WTC11 (cell line): ENCODE results near the gene KCNIP1. TPM values are rescaled to one million over a fixed set of nuclear protein-coding genes. Genes with fewer than 3 reads are reported as not detected.

ENCODE experiments used
- ATAC-seq: fragments of 200-7000 bp; cut with Tn5 transposase; 2 replicates; pipeline ENCODE4 v1.10.0; 2021; ENCODE audit warnings: mild to moderate bottlenecking, moderate library complexity
- CTCF ChIA-PET: fragments of 300-600 bp; sonication (Branson Sonifier 250); formaldehyde crosslinking; loops from one replicate; lab custom pipeline; 2021; ENCODE audit warnings: antibody characterized with exemption; lab: Charles Lee
- POLR2A ChIA-PET: fragments of 350-600 bp; sonication (Branson Sonifier 250); formaldehyde crosslinking; loops from one replicate; lab custom pipeline; 2021; ENCODE audit warnings: antibody characterized with exemption; lab: Charles Lee
- DNase-seq: peaks from one replicate; pipeline ENCODE4 v3.0.0; 2021; ENCODE audit warnings: low spot score
- H3K27ac Mint-ChIP-seq: 2 replicates; pipeline ENCODE4 v1.8.0; 2021; ENCODE audit warnings: mixed read lengths
- H3K27me3 Mint-ChIP-seq: 2 replicates; pipeline ENCODE4 v1.8.0; 2021; ENCODE audit warnings: low read depth, mild to moderate bottlenecking, moderate library complexity, mixed read lengths
- H3K36me3 Mint-ChIP-seq: 2 replicates; pipeline ENCODE4 v1.8.0; 2021; ENCODE audit warnings: mixed read lengths
- H3K4me1 Mint-ChIP-seq: 2 replicates; pipeline ENCODE4 v1.8.0; 2022; ENCODE audit warnings: mixed read lengths
- H3K4me3 Mint-ChIP-seq: 2 replicates; pipeline ENCODE4 v1.8.0; 2021; ENCODE audit warnings: mild to moderate bottlenecking, moderate library complexity, mixed read lengths
- H3K9me3 Mint-ChIP-seq: 2 replicates; pipeline ENCODE4 v1.8.0; 2021; ENCODE audit warnings: mixed read lengths
- AR ChIP-seq: fragments of 250-450 bp; sonication (Bioruptor Pico); IDR thresholded peaks from 2 replicates; pipeline ENCODE4 v1.9.0; 2021; ENCODE audit warnings: mild to moderate bottlenecking
- ATF3 ChIP-seq: sonication (generic); formaldehyde crosslinking; conservative IDR thresholded peaks from 2 replicates; pipeline ENCODE4 v1.8.1; 2022; ENCODE audit warnings: mild to moderate bottlenecking, missing genetic modification reagents
- CREB1 ChIP-seq: sonication (generic); formaldehyde crosslinking; IDR thresholded peaks from 2 replicates; pipeline ENCODE4 v1.8.0; 2023; ENCODE audit warnings: mild to moderate bottlenecking, missing genetic modification reagents
- E2F4 ChIP-seq: sonication (generic); formaldehyde crosslinking; IDR thresholded peaks from 2 replicates; pipeline ENCODE4 v1.8.1; 2022; ENCODE audit warnings: low read depth, mild to moderate bottlenecking, moderate library complexity, missing genetic modification reagents, borderline replicate concordance
- EMX1 ChIP-seq: fragments of 250-450 bp; sonication (Bioruptor Pico); IDR thresholded peaks from 2 replicates; pipeline ENCODE4 v1.8.0; 2021; ENCODE audit warnings: mild to moderate bottlenecking
- ERG ChIP-seq: fragments of 250-450 bp; sonication (Bioruptor Pico); IDR thresholded peaks from 2 replicates; pipeline ENCODE4 v1.8.0; 2021; ENCODE audit warnings: mild to moderate bottlenecking
- ETV6 ChIP-seq: sonication (generic); formaldehyde crosslinking; IDR thresholded peaks from 2 replicates; pipeline ENCODE4 v1.8.1; 2022; ENCODE audit warnings: mild to moderate bottlenecking, missing genetic modification reagents
- HMGXB4 ChIP-seq: sonication (generic); formaldehyde crosslinking; IDR thresholded peaks from 2 replicates; pipeline ENCODE4 v1.8.1; 2023; ENCODE audit warnings: mild to moderate bottlenecking, moderate library complexity, missing genetic modification reagents
- MLX ChIP-seq: sonication (generic); formaldehyde crosslinking; IDR thresholded peaks from 2 replicates; pipeline ENCODE4 v1.8.1; 2023; ENCODE audit warnings: mild to moderate bottlenecking, missing genetic modification reagents, moderate library complexity
- MXD4 ChIP-seq: fragments of 250-450 bp; sonication (Bioruptor Pico); IDR thresholded peaks from 2 replicates; pipeline ENCODE4 v1.8.0; 2021; ENCODE audit warnings: mild to moderate bottlenecking, moderate library complexity, borderline replicate concordance
- NFE2L1 ChIP-seq: sonication (generic); formaldehyde crosslinking; IDR thresholded peaks from 2 replicates; pipeline ENCODE4 v1.8.1; 2023; ENCODE audit warnings: missing genetic modification reagents
- NFYB ChIP-seq: sonication (generic); formaldehyde crosslinking; conservative IDR thresholded peaks from 2 replicates; pipeline ENCODE4 v1.8.0; 2022; ENCODE audit warnings: low read depth, missing genetic modification reagents
- NR3C1 ChIP-seq: sonication (generic); formaldehyde crosslinking; conservative IDR thresholded peaks from 2 replicates; pipeline ENCODE4 v1.8.1; 2023; ENCODE audit warnings: low read depth, mild to moderate bottlenecking, missing genetic modification reagents
- PRRX2 ChIP-seq: fragments of 250-450 bp; sonication (Bioruptor Pico); IDR thresholded peaks from 2 replicates; pipeline ENCODE4 v1.8.0; 2021; ENCODE audit warnings: mild to moderate bottlenecking
- TEAD1 ChIP-seq: sonication (generic); formaldehyde crosslinking; IDR thresholded peaks from 2 replicates; pipeline ENCODE4 v1.8.0; 2022; ENCODE audit warnings: mild to moderate bottlenecking, missing genetic modification reagents
- USF1 ChIP-seq: sonication (generic); formaldehyde crosslinking; IDR thresholded peaks from 2 replicates; pipeline ENCODE4 v1.8.0; 2022; ENCODE audit warnings: mild to moderate bottlenecking, missing genetic modification reagents
- USF2 ChIP-seq: sonication (generic); formaldehyde crosslinking; IDR thresholded peaks from 2 replicates; pipeline ENCODE4 v1.8.1; 2023; ENCODE audit warnings: mild to moderate bottlenecking, missing genetic modification reagents, moderate library complexity
- ZNF121 ChIP-seq: sonication (generic); formaldehyde crosslinking; IDR thresholded peaks from 2 replicates; pipeline ENCODE4 v1.8.0; 2023; ENCODE audit warnings: missing genetic modification reagents
- ZNF219 ChIP-seq: sonication (generic); formaldehyde crosslinking; IDR thresholded peaks from 2 replicates; pipeline ENCODE4 v1.8.0; 2023; ENCODE audit warnings: missing genetic modification reagents, mild to moderate bottlenecking, borderline replicate concordance
- ZNF232 ChIP-seq: sonication (generic); formaldehyde crosslinking; IDR thresholded peaks from 2 replicates; pipeline ENCODE4 v1.8.0; 2022; ENCODE audit warnings: mild to moderate bottlenecking, missing genetic modification reagents
- ZNF281 ChIP-seq: sonication (generic); formaldehyde crosslinking; IDR thresholded peaks from 2 replicates; pipeline ENCODE4 v1.8.0; 2023; ENCODE audit warnings: mild to moderate bottlenecking, missing genetic modification reagents
- total RNA-seq: library from RNA; stranded (reverse); gene quantifications from 3 replicates; pipeline ENCODE4 v1.2.3, GENCODE V29; 2021

The KCNIP1 gene
- total RNA-seq, 1 experiment from 2014 or later = 0.59 TPM

- DNase-seq = no peak
- CTCF ChIA-PET = interaction anchor here (3.5 kb wide), 1 partner anchor 9 kb away, joined by 13 read pairs; no protein-coding TSS in a partner anchor
- Mint-ChIP-seq H3K4me1 (peaks cover 21% of the 10 kb centered on the region), H3K36me3 (no peaks in the 10 kb centered on the region), H3K27me3 (peaks cover 21% of the 10 kb centered on the region), H3K4me3 (no peak overlapping the region), H3K9me3 (no peaks in the 10 kb centered on the region), H3K27ac (no peak overlapping the region)
- ATAC-seq = no peak
- TF ChIP-seq NFYB (CRISPR knock-in tag) (no peak), MLX (CRISPR knock-in tag) (no peak), PRRX2 (no peak), HMGXB4 (no peak), ERG (CRISPR knock-in tag) (no peak), ZNF281 (CRISPR knock-in tag) (no peak), ZNF232 (CRISPR knock-in tag) (no peak), ETV6 (CRISPR knock-in tag) (no peak), NFE2L1 (CRISPR knock-in tag) (no peak), MXD4 (CRISPR knock-in tag) (no peak)
- POLR2A ChIA-PET = no interaction called here
These were observed 4.2 kb upstream of the KCNIP1 start for GRCh38 chr5:170499621-170500020.

- POLR2A ChIA-PET = no interaction called here
- H3K27me3 Mint-ChIP-seq = peaks cover 37% of the 10 kb centered on the region
- TF ChIP-seq E2F4 (CRISPR knock-in tag) = no peak
- no peak for TF ChIP-seq USF2 (CRISPR knock-in tag)
- no peak for TF ChIP-seq CREB1 (CRISPR knock-in tag)
- TF ChIP-seq ERG (CRISPR knock-in tag) = no peak
- no peak for TF ChIP-seq NR3C1
- no peak for TF ChIP-seq ZNF121 (CRISPR knock-in tag)
- TF ChIP-seq TEAD1 (CRISPR knock-in tag) = no peak
- no peak for TF ChIP-seq AR
- TF ChIP-seq USF1 (CRISPR knock-in tag) = no peak
- no peak for TF ChIP-seq ZNF219 (CRISPR knock-in tag)
- TF ChIP-seq ATF3 (CRISPR knock-in tag) = no peak
- no peak for TF ChIP-seq EMX1 (CRISPR knock-in tag)
These were observed 2.5 kb upstream of the KCNIP1 start for GRCh38 chr5:170501361-170501760.

More at GRCh38 chr5:170501361-170501760, 2.5 kb upstream of the KCNIP1 start:
- CTCF ChIA-PET = no interaction called here
- H3K4me1 Mint-ChIP-seq = peaks cover 27% of the 10 kb centered on the region
- no peaks in the 10 kb centered on the region for H3K9me3 Mint-ChIP-seq
- ATAC-seq = no peak
- no peak for DNase-seq
- H3K27ac Mint-ChIP-seq = no peak overlapping the region
- H3K36me3 Mint-ChIP-seq = no peaks in the 10 kb centered on the region
- H3K4me3 Mint-ChIP-seq = no peak overlapping the region
